Natural killer cell (primary cell): ENCODE measurements around the gene EPHB4. TPM values are rescaled to one million over a fixed set of nuclear protein-coding genes. Genes with fewer than 3 reads are reported as not detected.

ENCODE experiments used
- ATAC-seq, 3 donors: fragments of 150-1000 bp in 2 of 3; fragments of 200-7000 bp in 1 of 3; cut with Tn5 transposase; 1 replicate in 1 of 3; 2 replicates in 2 of 3; pipeline ENCODE4 v1.10.0; 2021; ENCODE audit warnings: mild to moderate bottlenecking in 2 of 3, moderate library complexity in 2 of 3
- DNase-seq, 2 donors: peaks; one replicate each; pipeline versions ENCODE4 v3.0.0 to v3.0.0-alpha.2; 2013 to 2021; ENCODE audit warnings: mixed read lengths in 1 of 2
- H3K27ac ChIP-seq: one replicate; pipeline ENCODE4 v1.5.1; 2013; ENCODE audit warnings: mild to moderate bottlenecking, low read length
- H3K27me3 ChIP-seq: one replicate; pipeline ENCODE4 v1.6.1; 2013; ENCODE audit warnings: low read length; ENCODE audit not compliant: control insufficient read depth, insufficient read depth
- H3K36me3 ChIP-seq: one replicate; pipeline ENCODE4 v1.6.1; 2013; ENCODE audit warnings: low read length; ENCODE audit not compliant: control insufficient read depth, insufficient read depth
- H3K4me1 ChIP-seq: one replicate; pipeline ENCODE4 v1.6.1; 2013; ENCODE audit warnings: low read length; ENCODE audit not compliant: control insufficient read depth, insufficient read depth
- H3K4me3 ChIP-seq: one replicate; pipeline ENCODE4 v1.5.1; 2013; ENCODE audit warnings: low read length
- H3K9me3 ChIP-seq: one replicate; pipeline ENCODE4 v1.6.1; 2013; ENCODE audit warnings: low read length; ENCODE audit not compliant: control insufficient read depth, insufficient read depth
- H3K27ac Mint-ChIP-seq, 2 donors: one replicate each; pipeline ENCODE4 v1.8.0; 2022; ENCODE audit warnings: mild to moderate bottlenecking in 2 of 2, mixed read lengths in 2 of 2, moderate library complexity in 1 of 2
- H3K27me3 Mint-ChIP-seq, 2 donors: one replicate each; pipeline ENCODE4 v1.8.0; 2022; ENCODE audit warnings: low read depth in 2 of 2, mixed read lengths in 2 of 2
- H3K36me3 Mint-ChIP-seq: one replicate; pipeline ENCODE4 v1.8.0; 2022; ENCODE audit warnings: mixed read lengths
- H3K4me1 Mint-ChIP-seq, 2 donors: one replicate each; pipeline ENCODE4 v1.8.0; 2022; ENCODE audit warnings: mixed read lengths in 2 of 2
- H3K4me3 Mint-ChIP-seq: one replicate; pipeline ENCODE4 v1.8.0; 2022; ENCODE audit warnings: mild to moderate bottlenecking, moderate library complexity, mixed read lengths
- H3K9me3 Mint-ChIP-seq, 2 donors: one replicate each; pipeline ENCODE4 v1.8.0; 2022; ENCODE audit warnings: mixed read lengths in 2 of 2
- WGBS: methylation state at CpG from one replicate; pipeline ENCODE4 v1.1.7; 2013; ENCODE audit warnings: missing lambda C conversion rate; ENCODE audit not compliant: insufficient coverage; 5-methylcytosine and 5-hydroxymethylcytosine counted together
- intact Hi-C: fragments of 100-400 bp; cut with micrococcal nuclease; formaldehyde crosslinking; loops from one replicate; pipeline ENCODE4 v1.14.2; 2022
- total RNA-seq, 4 donors: library from RNA; stranded (reverse); fragments of 120-200 nt in 1 of 4; gene quantifications; one replicate each; pipeline versions ENCODE4 v1.2.3 to v1.2.4, GENCODE V29; 2013 to 2022
- TF ChIP-seq, protein P1 (sequence below): fragments of 200-600 bp; IDR thresholded peaks from one replicate; pipeline ENCODE4 v1.8.0; 2022; ENCODE audit warnings: antibody characterized with exemption

The EPHB4 gene
- total RNA-seq, 3 donors from 2014 or later (not counting 1 experiment from before 2014, with no cell fraction given), result 0.66 to 1.5 (median 0.88) TPM

DNA sequence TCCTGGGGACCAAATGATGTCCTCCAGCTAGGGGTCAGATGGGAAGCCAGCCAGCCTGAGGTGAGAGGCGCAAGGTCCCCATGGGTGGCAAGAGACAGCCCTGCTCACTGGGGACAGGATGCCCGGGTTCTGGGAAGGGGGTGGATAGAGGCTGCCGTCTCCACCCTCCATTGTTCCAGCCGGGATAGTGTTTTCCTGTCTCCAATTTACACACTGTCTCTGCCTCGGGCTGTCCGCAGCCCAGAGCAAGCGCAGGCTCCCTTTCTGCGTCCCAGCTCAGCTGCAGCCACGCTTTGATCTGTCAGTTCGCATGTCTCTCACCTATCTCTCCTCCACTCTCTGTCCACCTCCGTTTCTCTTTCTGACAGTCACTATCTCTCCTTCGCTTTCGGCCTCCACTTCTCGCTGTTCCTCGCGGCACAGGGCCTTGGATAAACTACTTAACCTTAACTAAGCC is 2.1 kb downstream of the EPHB4 start:
- no peak overlapping the region for H3K4me3 ChIP-seq
- H3K27me3 Mint-ChIP-seq, result peaks cover 25 to 50% of the 10 kb centered on the region in 2 donors
- intact Hi-C loops, result no loop called here
- no peak overlapping the region for H3K4me3 Mint-ChIP-seq
- H3K9me3 ChIP-seq, result no peaks in the 10 kb centered on the region
- H3K4me1 Mint-ChIP-seq, result peaks cover 5 to 20% of the 10 kb centered on the region in 2 donors
- no peak overlapping the region for H3K27ac ChIP-seq
- H3K9me3 Mint-ChIP-seq, result no peaks in the 10 kb centered on the region
- no peak overlapping the region for H3K27ac Mint-ChIP-seq
- H3K4me1 ChIP-seq, result peaks cover 28% of the 10 kb centered on the region
- no peak for ATAC-seq
- H3K36me3 Mint-ChIP-seq, result no peaks in the 10 kb centered on the region
- TF ChIP-seq, protein P1, sequence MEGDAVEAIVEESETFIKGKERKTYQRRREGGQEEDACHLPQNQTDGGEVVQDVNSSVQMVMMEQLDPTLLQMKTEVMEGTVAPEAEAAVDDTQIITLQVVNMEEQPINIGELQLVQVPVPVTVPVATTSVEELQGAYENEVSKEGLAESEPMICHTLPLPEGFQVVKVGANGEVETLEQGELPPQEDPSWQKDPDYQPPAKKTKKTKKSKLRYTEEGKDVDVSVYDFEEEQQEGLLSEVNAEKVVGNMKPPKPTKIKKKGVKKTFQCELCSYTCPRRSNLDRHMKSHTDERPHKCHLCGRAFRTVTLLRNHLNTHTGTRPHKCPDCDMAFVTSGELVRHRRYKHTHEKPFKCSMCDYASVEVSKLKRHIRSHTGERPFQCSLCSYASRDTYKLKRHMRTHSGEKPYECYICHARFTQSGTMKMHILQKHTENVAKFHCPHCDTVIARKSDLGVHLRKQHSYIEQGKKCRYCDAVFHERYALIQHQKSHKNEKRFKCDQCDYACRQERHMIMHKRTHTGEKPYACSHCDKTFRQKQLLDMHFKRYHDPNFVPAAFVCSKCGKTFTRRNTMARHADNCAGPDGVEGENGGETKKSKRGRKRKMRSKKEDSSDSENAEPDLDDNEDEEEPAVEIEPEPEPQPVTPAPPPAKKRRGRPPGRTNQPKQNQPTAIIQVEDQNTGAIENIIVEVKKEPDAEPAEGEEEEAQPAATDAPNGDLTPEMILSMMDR, result no peak
- H3K36me3 ChIP-seq, result no peaks in the 10 kb centered on the region
- DNase-seq, result no peak
- 90% methylated on average over 16 of the region's 16 CpGs for WGBS
- H3K27me3 ChIP-seq, result peaks cover 17% of the 10 kb centered on the region

- TF ChIP-seq, protein P1, result no peak
- H3K27me3 Mint-ChIP-seq, result peaks cover 23 to 49% of the 10 kb centered on the region in 2 donors
- no peaks in the 10 kb centered on the region for H3K9me3 ChIP-seq
- H3K4me3 Mint-ChIP-seq, result no peak overlapping the region
- no peaks in the 10 kb centered on the region for H3K9me3 Mint-ChIP-seq
- intact Hi-C loops, result no loop called here
- H3K4me1 ChIP-seq, result peaks cover 28% of the 10 kb centered on the region
- DNase-seq (no peak), ATAC-seq (no peak)
- WGBS, result 86% methylated on average over 17 of the region's 18 CpGs
- H3K4me1 Mint-ChIP-seq, result peaks cover 5 to 20% of the 10 kb centered on the region in 2 donors
- H3K36me3 Mint-ChIP-seq, result no peaks in the 10 kb centered on the region
- H3K27ac ChIP-seq, result no peak overlapping the region
- peaks cover 17% of the 10 kb centered on the region for H3K27me3 ChIP-seq
- no peak overlapping the region for H3K27ac Mint-ChIP-seq
- no peak overlapping the region for H3K4me3 ChIP-seq
- H3K36me3 ChIP-seq, result no peaks in the 10 kb centered on the region
These were observed 2.7 kb downstream of the EPHB4 start for GRCh38 chr7:100824499-100825214.

GRCh38 chr7:100823534-100823933 is 3.8 kb downstream of the EPHB4 start:
- no peaks in the 10 kb centered on the region for H3K36me3 ChIP-seq
- Mint-ChIP-seq H3K36me3 (no peaks in the 10 kb centered on the region), H3K4me3 (no peak overlapping the region), H3K9me3 (no peaks in the 10 kb centered on the region), H3K4me1 (peaks cover 5 to 20% of the 10 kb centered on the region in 2 donors), H3K27ac (no peak overlapping the region), H3K27me3 (peaks cover 23 to 45% of the 10 kb centered on the region in 2 donors)
- intact Hi-C loops, result no loop called here
- WGBS, result 95% methylated on average over 31 of the region's 31 CpGs
- ATAC-seq (no peak), DNase-seq (no peak)
- H3K4me1 ChIP-seq, result peaks cover 26% of the 10 kb centered on the region
- no peak overlapping the region for H3K4me3 ChIP-seq
- H3K27ac ChIP-seq, result no peak overlapping the region
- peaks cover 14% of the 10 kb centered on the region for H3K27me3 ChIP-seq
- H3K9me3 ChIP-seq, result no peaks in the 10 kb centered on the region
- TF ChIP-seq, protein P1, result no peak

GRCh38 chr7:100823140-100823525 is 4.2 kb downstream of the EPHB4 start:
- H3K27me3 ChIP-seq, result peaks cover 12% of the 10 kb centered on the region
- no peak overlapping the region for H3K4me3 ChIP-seq
- Mint-ChIP-seq H3K36me3 (no peaks in the 10 kb centered on the region), H3K4me3 (peak overlapping the region; percentile 9), H3K9me3 (no peaks in the 10 kb centered on the region), H3K4me1 (peaks cover 5 to 20% of the 10 kb centered on the region in 2 donors), H3K27me3 (peaks cover 21 to 42% of the 10 kb centered on the region in 2 donors), H3K27ac (no peak overlapping the region)
- H3K27ac ChIP-seq, result no peak overlapping the region
- peaks cover 22% of the 10 kb centered on the region for H3K4me1 ChIP-seq
- TF ChIP-seq, protein P1, result no peak
- WGBS, result 77% methylated on average over 7 of the region's 7 CpGs
- DNase-seq, result no peak
- no peak for ATAC-seq
- H3K9me3 ChIP-seq, result no peaks in the 10 kb centered on the region
- H3K36me3 ChIP-seq, result no peaks in the 10 kb centered on the region
- intact Hi-C loops, result no loop called here
